Peyer's patch (tissue), 4 donors: ENCODE results near the gene GUCY2F.

Source experiments
- POLR2A ChIP-seq, 2 donors: fragments of 450-650 bp; IDR thresholded peaks; one replicate each; pipeline ENCODE4 v1.5.1; 2017; ENCODE audit warnings: antibody characterized with exemption in 2 of 2, mild to moderate bottlenecking in 2 of 2, moderate library complexity in 2 of 2
- TF ChIP-seq, protein P1 (sequence below), 6 experiments: fragments of 450-650 bp in 4 of 6; fragments of 200-600 bp in 2 of 6; sonication (generic) in 1 of 6; IDR thresholded peaks; one replicate each; pipeline ENCODE4 v1.5.1; 2017 to 2019; ENCODE audit warnings: antibody characterized with exemption in 6 of 6, mild to moderate bottlenecking in 3 of 6, moderate library complexity in 1 of 6

DNA sequence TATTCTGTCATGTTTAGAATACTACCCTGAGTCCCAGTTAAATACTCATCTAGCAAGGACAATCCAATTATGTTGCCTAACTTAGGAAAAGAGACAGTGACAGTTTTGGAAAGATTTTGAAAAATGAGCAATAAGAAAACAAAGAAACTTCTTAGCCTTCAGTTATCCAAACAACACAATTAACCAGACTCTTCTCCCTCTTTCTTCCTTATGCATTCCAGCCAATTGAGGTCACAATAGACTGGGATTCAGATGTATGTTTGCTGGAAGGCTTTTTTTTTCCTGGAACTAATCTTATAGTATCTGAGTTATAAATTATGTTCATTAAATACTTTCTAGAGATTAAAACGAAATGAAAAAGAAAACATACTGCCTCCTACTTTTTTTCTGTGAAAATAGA is 109.6 kb downstream of the GUCY2F start:
- TF ChIP-seq, protein P1, sequence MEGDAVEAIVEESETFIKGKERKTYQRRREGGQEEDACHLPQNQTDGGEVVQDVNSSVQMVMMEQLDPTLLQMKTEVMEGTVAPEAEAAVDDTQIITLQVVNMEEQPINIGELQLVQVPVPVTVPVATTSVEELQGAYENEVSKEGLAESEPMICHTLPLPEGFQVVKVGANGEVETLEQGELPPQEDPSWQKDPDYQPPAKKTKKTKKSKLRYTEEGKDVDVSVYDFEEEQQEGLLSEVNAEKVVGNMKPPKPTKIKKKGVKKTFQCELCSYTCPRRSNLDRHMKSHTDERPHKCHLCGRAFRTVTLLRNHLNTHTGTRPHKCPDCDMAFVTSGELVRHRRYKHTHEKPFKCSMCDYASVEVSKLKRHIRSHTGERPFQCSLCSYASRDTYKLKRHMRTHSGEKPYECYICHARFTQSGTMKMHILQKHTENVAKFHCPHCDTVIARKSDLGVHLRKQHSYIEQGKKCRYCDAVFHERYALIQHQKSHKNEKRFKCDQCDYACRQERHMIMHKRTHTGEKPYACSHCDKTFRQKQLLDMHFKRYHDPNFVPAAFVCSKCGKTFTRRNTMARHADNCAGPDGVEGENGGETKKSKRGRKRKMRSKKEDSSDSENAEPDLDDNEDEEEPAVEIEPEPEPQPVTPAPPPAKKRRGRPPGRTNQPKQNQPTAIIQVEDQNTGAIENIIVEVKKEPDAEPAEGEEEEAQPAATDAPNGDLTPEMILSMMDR (IDR thresholded peaks at IDR 0.05): no peak
- no peak for TF ChIP-seq POLR2A (IDR thresholded peaks at IDR 0.05)
